K562 (cell line): ENCODE data around the gene ARMH3. TPM values are rescaled to one million over a fixed set of nuclear protein-coding genes. Genes with fewer than 3 reads are reported as not detected.

Experiments
- CREB3L1 ChIP-seq: fragments of 450-650 bp; IDR thresholded peaks from 2 replicates; pipeline ENCODE4 v1.6.1; 2014; ENCODE audit warnings: low read depth, mild to moderate bottlenecking, moderate library complexity, borderline replicate concordance
- E2F8 ChIP-seq: fragments of 450-650 bp; IDR thresholded peaks from 2 replicates; pipeline ENCODE4 v1.7.1; 2018; ENCODE audit warnings: mild to moderate bottlenecking, low read depth; ENCODE audit not compliant: partially characterized antibody
- FUS ChIP-seq: fragments of 200-400 bp; formaldehyde crosslinking; optimal IDR thresholded peaks from 2 replicates; pipeline ENCODE3; 2017; ENCODE audit warnings: low read depth, low read length
- GABPA ChIP-seq: fragments of 200-800 bp; sonication (Bioruptor generic); conservative IDR thresholded peaks from 2 replicates; pipeline ENCODE4 v1.6.1; 2016; ENCODE audit warnings: low read depth, missing genetic modification characterization, missing compliant biosample characterization
- HDAC1 ChIP-seq, 2 experiments: fragments of 450-650 bp; IDR thresholded peaks; 2 replicates each; pipeline ENCODE4 v1.6.1; 2016 to 2017; ENCODE audit warnings: inconsistent platforms in 1 of 2, mild to moderate bottlenecking in 1 of 2, moderate library complexity in 1 of 2
- HMGN3 ChIP-seq: IDR thresholded peaks from 2 replicates; pipeline ENCODE4 v1.6.1; 2011; ENCODE audit warnings: borderline replicate concordance, low read depth, mild to moderate bottlenecking, mixed read lengths, low read length; ENCODE audit not compliant: insufficient read length; ENCODE audit errors: extremely low read depth
- HNRNPLL ChIP-seq: fragments of 200-400 bp; formaldehyde crosslinking; IDR thresholded peaks from 2 replicates; pipeline ENCODE4 v1.6.1; 2017; ENCODE audit warnings: low read length, low read depth, mild to moderate bottlenecking; ENCODE audit not compliant: poor library complexity, severe bottlenecking
- HNRNPUL1 ChIP-seq: fragments of 200-400 bp; formaldehyde crosslinking; IDR thresholded peaks from 2 replicates; pipeline ENCODE4 v1.6.1; 2017; ENCODE audit warnings: low read length
- JUN ChIP-seq, 2 experiments: sonication (generic) in 1 of 2; formaldehyde crosslinking in 1 of 2; IDR thresholded peaks; 2 replicates each; pipeline versions ENCODE4 v1.6.1 to v1.8.0; 2012 to 2022; ENCODE audit warnings: borderline replicate concordance in 2 of 2, mild to moderate bottlenecking in 2 of 2, improper control_type of control experiment in 1 of 2, low read depth in 1 of 2, low read length in 1 of 2, missing genetic modification reagents in 1 of 2
- MTA2 ChIP-seq: fragments of 450-650 bp; IDR thresholded peaks from 2 replicates; pipeline ENCODE4 v1.6.1; 2016; ENCODE audit warnings: low read depth
- MTA3 ChIP-seq: fragments of 450-650 bp; formaldehyde crosslinking; IDR thresholded peaks from 2 replicates; pipeline ENCODE4 v1.6.1; 2017; ENCODE audit warnings: mild to moderate bottlenecking, borderline replicate concordance
- POLR2AphosphoS5 ChIP-seq: IDR thresholded peaks from 2 replicates; pipeline ENCODE4 v1.6.1; 2011; ENCODE audit warnings: mild to moderate bottlenecking, low read depth, low read length, moderate library complexity; ENCODE audit not compliant: control insufficient read depth, insufficient read depth
- POLR2G ChIP-seq: fragments of 200-400 bp; formaldehyde crosslinking; IDR thresholded peaks from 2 replicates; pipeline ENCODE4 v1.6.1; 2017; ENCODE audit warnings: low read depth, mild to moderate bottlenecking, antibody characterized with exemption, low read length, moderate library complexity
- RCOR1 ChIP-seq, 2 experiments: IDR thresholded peaks; 2 replicates each; pipeline ENCODE4 v1.6.1; 2012; ENCODE audit warnings: low read depth in 2 of 2, low read length in 2 of 2, borderline replicate concordance in 1 of 2, improper control_type of control experiment in 1 of 2
- SMAD3 ChIP-seq: fragments of 450-650 bp; formaldehyde crosslinking; conservative IDR thresholded peaks from 2 replicates; pipeline ENCODE4 v1.4.0; 2020; ENCODE audit warnings: mild to moderate bottlenecking
- SP1 ChIP-seq: sonication (generic); formaldehyde crosslinking; IDR thresholded peaks from 2 replicates; pipeline ENCODE4 v1.8.1; 2022; ENCODE audit warnings: mild to moderate bottlenecking, missing genetic modification reagents
- ZBTB7A ChIP-seq: IDR thresholded peaks from 2 replicates; pipeline ENCODE4 v1.6.1; 2011; ENCODE audit warnings: low read depth, mild to moderate bottlenecking, low read length, moderate library complexity, borderline replicate concordance; ENCODE audit not compliant: control insufficient read depth
- ZNF253 ChIP-seq: fragments of 250-450 bp; sonication (Bioruptor Pico); conservative IDR thresholded peaks from 2 replicates; pipeline ENCODE4 v1.6.1; 2021; ENCODE audit warnings: mild to moderate bottlenecking
- ZNF561 ChIP-seq: fragments of 450-650 bp; formaldehyde crosslinking; conservative IDR thresholded peaks from 2 replicates; pipeline ENCODE4 v1.4.0; 2020; ENCODE audit warnings: mild to moderate bottlenecking, moderate library complexity
- polyA plus RNA-seq, 8 experiments: library from polyadenylated mRNA; depleted of rRNA in 4 of 8; stranded (reverse) in 5 of 8; unstranded in 3 of 8; fragments of >200 nt; fragmentation: Nextera tagmentation in 2 of 8; fragmentation: Illumina TruSeq in 1 of 8; extraction: Ambion mirVana in 2 of 8; extraction: Trizol in 1 of 8; gene quantifications; 2 replicates each; pipeline versions ENCODE4 v1.2.1 to v1.2.3, GENCODE V29; 2011 to 2014; ENCODE audit warnings: inconsistent platforms in 1 of 8, missing spikeins in 1 of 8
- total RNA-seq, 7 experiments: library from RNA; depleted of rRNA in 6 of 7; stranded (reverse); fragments of >200 nt in 6 of 7; fragmentation: Illumina TruSeq in 2 of 7; extraction: Trizol in 2 of 7; gene quantifications; 2 replicates each; pipeline versions ENCODE4 v1.2.1 to v1.2.3, GENCODE V29; 2011 to 2021; ENCODE audit warnings: low replicate concordance in 1 of 7
- TF ChIP-seq, protein P1 (sequence below): fragments of 250-450 bp; sonication (Bioruptor Pico); IDR thresholded peaks from 2 replicates; pipeline ENCODE4 v1.4.0; 2020; ENCODE audit warnings: borderline replicate concordance

The ARMH3 gene
- total and polyA plus RNA-seq, 9 of the 15 experiments (the other 6 are each of a cell fraction or from before 2014, with no cell fraction given): 0.29 to 0.73 TPM; not detected in 7

DNA sequence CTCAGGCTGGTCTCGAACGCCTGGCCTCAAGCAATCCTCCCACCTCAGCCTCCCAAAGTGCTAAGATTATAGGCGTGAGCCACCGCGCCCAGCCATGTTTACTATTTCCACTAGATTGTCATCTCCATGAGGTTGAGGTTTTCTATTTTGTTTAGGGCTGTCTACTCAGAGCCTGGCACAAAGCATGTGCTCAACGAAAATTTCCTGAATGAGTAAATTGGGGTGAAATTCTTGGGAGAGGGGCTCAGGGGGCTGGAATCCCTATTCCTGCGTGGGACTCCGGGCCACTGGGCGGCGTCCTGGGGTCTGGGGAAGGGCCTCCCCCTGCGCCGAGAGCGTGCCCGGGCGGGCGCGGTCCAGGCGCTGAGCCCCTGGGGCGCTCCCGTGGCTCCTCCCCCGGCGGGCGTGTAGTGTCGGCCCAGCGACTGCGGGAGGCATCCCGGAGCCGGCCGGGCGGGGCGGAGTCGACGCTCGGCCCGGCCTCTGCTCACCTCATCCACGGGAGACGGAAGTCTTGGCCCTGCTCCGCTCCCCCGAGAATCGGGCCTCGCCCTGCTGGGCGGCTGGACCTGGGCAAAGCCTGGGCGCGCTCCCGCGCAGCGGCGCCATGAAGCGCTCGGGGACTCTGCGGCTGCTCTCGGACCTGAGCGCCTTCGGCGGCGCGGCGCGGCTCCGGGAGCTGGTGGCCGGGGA is 9.0 kb upstream of the ARMH3 start, which contains the start of gene HPS6 (continued):
- TF ChIP-seq MTA3 (peak; percentile 21; the same call in 1 of the 2 replicates), HNRNPUL1 (no peak), ZNF253 (CRISPR knock-in tag) (no peak), FUS (no peak), SMAD3 (CRISPR knock-in tag) (no peak), JUN (IDR thresholded peaks at IDR 0.05; ENCODE audit: borderline replicate concordance, low read depth, low read length) (no peak), JUN (CRISPR knock-in tag; IDR thresholded peaks at IDR 0.05; ENCODE audit: borderline replicate concordance) (no peak), POLR2G (peak; percentile 94), SP1 (CRISPR knock-in tag) (peak; percentile 62), MTA2 (no peak), HNRNPLL (peak; percentile 64), E2F8 (peak; percentile 7), HMGN3 (peak; percentile 24), ZNF561 (CRISPR knock-in tag) (no peak), HDAC1 (IDR thresholded peaks at IDR 0.05) (peak in 1 of 2 experiments; percentile 65; a peak in 2 of 4 replicates), POLR2AphosphoS5 (peak; percentile 64; the same call in 1 of the 2 replicates), CREB3L1 (0 out of 2 replicates have a peak, but pooled peaks have one; percentile 21), GABPA (peak; percentile 79), RCOR1 (IDR thresholded peaks at IDR 0.05; ENCODE audit: borderline replicate concordance in 1 of 2, low read depth in 2 of 2, low read length in 2 of 2) (peak in 1 of 2 experiments; percentile 13; a peak in 1 of 4 replicates), ZBTB7A (peak; percentile 91)
- TF ChIP-seq, protein P1, sequence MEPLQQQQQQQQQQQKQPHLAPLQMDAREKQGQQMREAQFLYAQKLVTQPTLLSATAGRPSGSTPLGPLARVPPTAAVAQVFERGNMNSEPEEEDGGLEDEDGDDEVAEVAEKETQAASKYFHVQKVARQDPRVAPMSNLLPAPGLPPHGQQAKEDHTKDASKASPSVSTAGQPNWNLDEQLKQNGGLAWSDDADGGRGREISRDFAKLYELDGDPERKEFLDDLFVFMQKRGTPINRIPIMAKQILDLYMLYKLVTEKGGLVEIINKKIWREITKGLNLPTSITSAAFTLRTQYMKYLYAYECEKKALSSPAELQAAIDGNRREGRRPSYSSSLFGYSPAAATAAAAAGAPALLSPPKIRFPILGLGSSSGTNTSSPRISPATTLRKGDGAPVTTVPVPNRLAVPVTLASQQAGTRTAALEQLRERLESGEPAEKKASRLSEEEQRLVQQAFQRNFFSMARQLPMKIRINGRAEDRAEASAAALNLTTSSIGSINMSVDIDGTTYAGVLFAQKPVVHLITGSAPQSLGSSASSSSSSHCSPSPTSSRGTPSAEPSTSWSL (CRISPR knock-in tag): no peak
